ENCODE measurements around the gene PRDM16. TPM values are rescaled to one million over a fixed set of nuclear protein-coding genes. Genes with fewer than 3 reads are reported as not detected.

Gene PRDM16
- total and polyA plus RNA-seq, 4 donors: 0.05 to 0.67 (median 0.19) TPM

GRCh38 chr1:3061566-3061965 is 7.4 kb upstream of the PRDM16 start:
- Histone ChIP-seq H3K4me3 (ENCODE audit: low read depth in 1 of 3, low read length in 3 of 3) (no peak overlapping the region), H3K27ac (ENCODE audit: low read depth in 1 of 2, low read length in 2 of 2) (no peak overlapping the region), H3K9ac (ENCODE audit: low read depth in 1 of 2, low read length in 2 of 2) (no peak overlapping the region), H3K36me3 (ENCODE audit: control insufficient read depth in 4 of 4, insufficient read depth in 3 of 4, low read depth in 1 of 4, low read length in 3 of 4) (no peaks in the 10 kb centered on the region), H3K4me1 (ENCODE audit: control insufficient read depth in 4 of 4, insufficient read depth in 4 of 4, low read length in 3 of 4) (peaks cover 4 to 7% (median 5%) of the 10 kb centered on the region in 4 donors), H3K9me3 (ENCODE audit: control insufficient read depth in 4 of 4, low read length in 3 of 4) (no peaks in the 10 kb centered on the region), H3K27me3 (ENCODE audit: control insufficient read depth in 4 of 4, insufficient read depth in 4 of 4, low read length in 3 of 4) (peaks cover 0 to 15% (median 7%) of the 10 kb centered on the region in 4 donors)
- no peak for DNase-seq (ENCODE audit: low spot score)
- TF ChIP-seq FOXA2 (IDR thresholded peaks at IDR 0.05) (no peak), RAD21 (IDR thresholded peaks at IDR 0.05) (no peak), EGR1 (IDR thresholded peaks at IDR 0.05; ENCODE audit: low read depth in 2 of 2) (no peak), YY1 (IDR thresholded peaks at IDR 0.05) (no peak), GABPA (IDR thresholded peaks at IDR 0.05 in 1 of 2, conservative IDR thresholded peaks at IDR 0.05 in 1 of 2) (no peak), NR2F2 (IDR thresholded peaks at IDR 0.05) (no peak), HNF4G (IDR thresholded peaks at IDR 0.05) (no peak), FOXA1 (IDR thresholded peaks at IDR 0.05) (no peak), ATF3 (IDR thresholded peaks at IDR 0.05) (no peak), JUND (IDR thresholded peaks at IDR 0.05) (no peak), TAF1 (conservative IDR thresholded peaks at IDR 0.05) (no peak), ZBTB33 (IDR thresholded peaks at IDR 0.05) (no peak), CTCF (IDR thresholded peaks at IDR 0.05; ENCODE audit: low read depth, low read length, missing input control) (no peak), MAX (IDR thresholded peaks at IDR 0.05) (no peak), HNF4A (conservative IDR thresholded peaks at IDR 0.05) (no peak), RXRA (IDR thresholded peaks at IDR 0.05) (no peak), REST (IDR thresholded peaks at IDR 0.05) (no peak), SP1 (IDR thresholded peaks at IDR 0.05) (no peak)
- WGBS: 46% methylated on average over 5 of the region's 5 CpGs
